Activated CD8-positive, alpha-beta memory T cell treated with anti-CD3 and anti-CD28 coated beads, Interleukin-2, amount 50 U/mL, for 24 hours (primary cell): Measurements from ENCODE around the gene WASHC3.
"Not testable (repeated sequence)": the region's sequence is repeated elsewhere in the genome, so short reads cannot be mapped to it uniquely, and the experiment has no call there.

Experiments used
- DNase-seq: peaks from one replicate; pipeline ENCODE4 v3.0.0-alpha.2; 2020; ENCODE audit errors: extremely low read depth

WASHC3 gene, protein sequence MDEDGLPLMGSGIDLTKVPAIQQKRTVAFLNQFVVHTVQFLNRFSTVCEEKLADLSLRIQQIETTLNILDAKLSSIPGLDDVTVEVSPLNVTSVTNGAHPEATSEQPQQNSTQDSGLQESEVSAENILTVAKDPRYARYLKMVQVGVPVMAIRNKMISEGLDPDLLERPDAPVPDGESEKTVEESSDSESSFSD

GRCh38 chr12:102061560-102062418 lies at the start of gene WASHC3:
Gene WASHC3, minus strand, starts transcription at chr12:102061991. Its CDS starts 29 bp downstream, at chr12:102061962.
- DNase-seq, result peak; percentile 91

DNA sequence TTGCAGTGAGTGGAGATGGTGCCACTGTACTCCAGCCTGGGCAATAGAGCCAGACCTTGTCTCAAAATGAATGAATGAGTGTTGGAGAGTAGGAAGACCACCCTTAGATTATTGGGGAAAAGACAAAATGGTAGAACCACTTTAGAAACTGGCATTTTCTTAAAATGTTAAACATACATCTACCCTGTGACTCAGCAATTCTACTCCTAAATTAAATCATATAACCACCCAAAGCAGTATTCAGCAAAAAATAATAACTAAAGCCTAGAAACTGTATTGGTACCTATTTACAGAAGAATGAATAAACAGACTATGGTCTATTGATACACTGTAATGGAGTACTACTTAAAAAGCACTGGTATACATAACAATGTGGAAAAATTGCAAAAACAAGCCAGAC lies 49.0 kb upstream of the WASHC3 start:
- DNase-seq, result no peak

DNA sequence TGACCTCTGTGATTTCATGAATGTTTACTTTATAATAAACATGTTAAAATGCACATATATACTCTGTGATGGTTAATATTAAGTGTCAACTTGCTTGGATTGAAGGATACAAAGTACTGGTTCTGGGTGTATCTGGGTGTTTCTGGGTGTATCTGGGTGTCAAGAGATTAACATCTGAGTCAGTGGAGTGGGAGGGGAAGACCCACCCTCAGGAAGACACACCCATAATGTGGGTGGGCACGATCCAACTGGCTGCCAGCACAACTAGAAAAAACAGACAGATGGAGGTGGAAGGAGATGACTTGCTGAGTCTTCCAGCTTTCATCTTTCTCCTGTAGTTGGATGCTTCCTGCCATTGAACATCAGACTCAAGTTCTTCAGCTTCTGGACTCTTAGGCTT lies 46.2 kb upstream of the WASHC3 start:
- no peak for DNase-seq

DNA sequence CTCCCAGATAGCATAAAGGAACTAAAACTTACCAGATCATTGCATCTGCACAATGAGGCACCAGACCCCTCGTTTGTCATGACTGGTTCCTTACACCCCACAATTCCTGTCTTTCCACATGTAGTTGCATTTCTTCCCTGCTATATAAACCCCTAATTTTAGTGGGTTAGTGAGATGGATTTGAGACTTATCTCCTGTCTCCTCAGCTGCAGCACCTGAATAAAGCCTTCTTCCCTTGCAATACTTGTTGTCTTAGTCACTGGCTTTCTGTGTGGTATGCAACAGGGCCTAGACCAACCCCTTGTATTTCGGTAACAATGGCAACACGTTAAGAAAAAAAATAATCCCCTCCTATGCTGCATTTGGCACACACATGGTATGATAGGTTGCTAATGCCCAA lies 45.1 kb upstream of the WASHC3 start:
- no peak for DNase-seq

- DNase-seq, result no peak
Observed at GRCh38 chr12:102096855-102097254, 35.1 kb upstream of the WASHC3 start.

- DNase-seq, result no peak
Observed at GRCh38 chr12:102095677-102096263, 34.0 kb upstream of the WASHC3 start.

GRCh38 chr12:102093319-102093718 lies 31.5 kb upstream of the WASHC3 start:
- no peak for DNase-seq

- not testable (repeated sequence) for DNase-seq
Observed at GRCh38 chr12:102089228-102089835, 27.5 kb upstream of the WASHC3 start.

DNA sequence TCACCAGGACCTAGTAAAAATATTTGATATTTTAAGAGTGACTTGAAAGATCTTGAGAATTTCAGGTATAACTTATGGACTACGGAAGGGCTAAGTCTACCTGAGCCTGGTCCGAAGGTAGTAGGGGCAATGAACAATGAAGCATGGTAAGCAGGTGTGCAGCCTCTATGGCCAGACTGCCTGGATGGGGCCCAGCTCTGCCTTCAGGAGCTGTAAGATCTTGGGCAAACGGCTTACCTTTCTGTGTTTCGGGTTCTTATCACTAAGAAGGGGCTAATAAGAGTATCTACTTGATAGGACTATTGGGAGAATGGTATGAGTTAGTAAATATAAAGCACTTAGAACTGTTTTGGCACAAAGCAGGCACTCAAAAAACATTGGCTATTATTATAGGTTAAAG lies 19.1 kb upstream of the WASHC3 start:
- no peak for DNase-seq

GRCh38 chr12:102072092-102072491 lies 10.3 kb upstream of the WASHC3 start:
- not testable (repeated sequence) for DNase-seq

DNA sequence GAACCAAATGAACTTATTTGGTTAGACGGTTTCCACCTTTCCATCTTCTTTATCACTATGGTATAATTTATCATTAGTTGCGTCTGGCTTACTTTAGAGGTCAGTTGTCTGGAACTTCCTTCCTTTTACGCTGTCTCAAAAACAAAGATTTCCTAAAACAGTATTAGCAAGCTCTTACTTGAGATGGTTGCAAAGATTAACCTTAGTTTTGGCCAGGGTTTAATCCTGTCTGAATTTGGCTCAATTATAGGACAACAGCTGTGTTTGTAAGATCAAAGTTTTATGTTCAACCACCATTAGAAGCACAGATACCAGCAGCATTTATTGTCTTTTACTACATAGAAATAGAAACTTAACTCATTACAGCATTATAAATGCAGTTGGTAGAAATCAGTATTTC lies 7.9 kb upstream of the WASHC3 start:
- no peak for DNase-seq

DNA sequence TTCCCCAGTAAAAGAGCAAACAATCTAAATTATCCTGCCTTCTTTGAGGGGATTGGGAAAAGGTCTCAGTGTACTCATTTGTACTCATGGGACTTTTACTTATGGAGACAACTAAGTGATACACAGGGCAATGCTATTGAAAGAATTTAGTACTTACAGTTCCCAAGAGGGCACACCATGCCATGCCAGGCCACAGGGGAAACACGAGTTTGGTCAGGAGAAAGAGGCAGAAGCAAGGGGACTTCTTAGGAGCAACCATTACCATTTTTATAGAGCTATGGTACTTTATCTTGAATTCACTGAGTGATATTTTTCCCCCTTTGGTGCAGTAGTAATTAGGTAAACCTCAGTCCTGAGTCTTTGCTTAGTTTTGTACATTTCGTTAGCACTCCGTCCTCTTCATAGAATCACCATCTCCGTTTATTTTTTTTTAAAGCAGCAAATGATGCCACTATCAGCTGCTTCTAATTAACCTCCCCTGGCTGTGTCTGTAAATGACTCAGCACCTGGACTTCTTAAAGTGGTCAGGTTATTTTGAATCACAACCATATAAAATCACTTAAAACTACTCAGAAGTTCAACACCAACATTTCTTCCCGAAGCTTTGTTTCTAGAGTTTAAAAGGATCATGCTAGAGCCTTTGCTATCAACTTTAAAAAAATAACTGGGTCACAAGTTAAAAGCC lies 5.9 kb upstream of the WASHC3 start:
- DNase-seq, result no peak

GRCh38 chr12:102064476-102064875 lies 2.7 kb upstream of the WASHC3 start:
- DNase-seq, result no peak

- DNase-seq, result no peak
Observed at GRCh38 chr12:102063069-102063468, 1.3 kb upstream of the WASHC3 start.

DNA sequence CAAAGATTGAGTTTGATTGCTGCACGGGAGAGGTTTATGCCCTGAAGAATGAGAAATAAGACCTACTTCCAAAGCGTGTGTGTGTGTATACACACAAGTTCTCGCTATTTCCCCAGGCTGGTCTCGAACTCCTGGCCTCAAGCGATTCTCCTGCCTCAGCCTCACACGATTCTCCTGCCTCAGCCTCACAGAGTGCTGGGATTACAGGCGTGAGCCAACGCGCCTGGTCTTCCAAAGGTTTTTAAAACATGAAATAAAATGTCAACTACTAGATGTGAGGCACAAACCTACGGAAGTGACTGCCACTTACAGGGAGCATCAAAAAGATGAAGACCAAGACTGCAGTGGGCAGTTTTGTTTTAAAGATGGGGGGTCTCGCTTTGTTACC lies 622 bp upstream of the WASHC3 start:
- DNase-seq, result no peak

DNA sequence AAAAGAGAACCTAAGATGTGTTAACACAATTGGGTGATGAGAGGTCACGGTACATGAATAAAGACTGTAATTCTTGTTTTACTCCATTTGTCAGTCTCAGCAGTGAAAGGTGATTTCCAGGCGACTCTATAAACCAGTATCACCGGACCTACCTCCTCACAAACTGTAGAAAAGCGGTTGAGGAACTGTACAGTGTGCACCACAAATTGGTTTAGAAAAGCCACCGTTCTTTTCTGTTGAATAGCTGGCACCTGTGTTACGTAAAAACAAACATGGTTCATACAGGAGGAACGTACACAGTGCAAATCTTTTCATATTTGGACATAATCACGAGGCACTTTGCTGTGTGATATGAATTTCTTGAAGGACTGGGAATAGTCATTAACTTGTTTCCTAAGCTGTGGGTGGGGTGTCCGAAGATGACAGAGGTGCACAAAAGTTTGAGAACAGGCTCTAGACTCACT lies 663 bp downstream of the WASHC3 start:
- DNase-seq, result no peak

- DNase-seq, result no peak
Observed at GRCh38 chr12:102059343-102059742, 2.4 kb downstream of the WASHC3 start.

- no peak for DNase-seq
Observed at GRCh38 chr12:102054345-102054744, 7.4 kb downstream of the WASHC3 start.

DNA sequence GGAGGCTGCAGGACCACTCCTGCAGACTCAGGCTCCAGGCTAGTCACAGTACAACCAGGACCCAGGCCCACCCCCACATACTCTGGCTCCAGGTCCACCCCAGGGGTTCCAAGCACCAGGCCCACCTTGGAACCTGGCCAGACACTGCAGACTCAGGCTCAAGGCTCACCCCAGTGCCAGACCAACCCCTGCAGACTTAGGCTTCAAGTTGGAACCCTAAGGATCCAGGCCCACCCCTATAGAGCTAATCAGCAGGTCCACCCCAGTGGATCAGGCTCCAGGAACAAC lies 8.8 kb downstream of the WASHC3 start:
- DNase-seq, result no peak

DNA sequence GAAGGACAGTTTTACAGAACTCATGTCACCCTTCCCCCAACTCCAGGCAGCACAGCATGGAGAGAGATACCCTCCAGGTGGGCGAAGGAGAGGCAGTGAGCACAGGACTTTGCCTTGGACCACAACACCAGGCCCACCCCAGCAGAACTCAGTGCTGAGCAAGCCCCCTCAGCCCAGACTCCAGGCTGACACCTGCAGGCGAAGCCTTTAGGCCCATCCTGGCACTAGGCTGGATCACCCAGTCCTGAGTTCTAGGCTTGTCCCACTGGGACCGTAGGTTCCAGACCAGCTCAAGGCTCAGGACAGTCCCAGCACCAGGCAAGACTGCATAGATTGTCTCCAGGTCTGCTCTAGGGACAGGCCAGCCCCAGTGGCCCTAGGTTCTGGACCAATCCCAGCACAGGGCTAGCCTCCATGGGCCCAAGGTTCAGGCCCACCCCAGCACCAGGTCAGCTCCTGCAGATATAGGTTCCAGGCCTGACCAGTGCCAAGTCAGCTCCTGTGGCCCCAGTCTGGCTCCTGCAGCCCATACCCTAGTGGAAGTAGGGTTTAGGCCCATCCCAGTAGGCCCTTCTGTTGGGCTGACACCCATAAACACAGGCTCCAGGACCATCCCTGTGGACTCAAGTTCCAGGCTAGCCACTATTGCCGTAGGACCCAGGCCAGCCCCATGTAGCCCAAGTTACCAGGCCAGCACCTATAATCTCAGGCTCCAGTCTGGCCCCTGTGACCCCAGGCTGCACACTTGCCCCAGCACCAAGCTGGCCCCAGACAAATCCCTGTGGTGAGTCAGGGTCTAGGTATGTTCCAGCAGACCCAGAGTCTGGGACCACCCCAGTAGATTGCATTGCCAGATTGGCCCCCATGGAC lies 9.4 kb downstream of the WASHC3 start:
- DNase-seq, result no peak

DNA sequence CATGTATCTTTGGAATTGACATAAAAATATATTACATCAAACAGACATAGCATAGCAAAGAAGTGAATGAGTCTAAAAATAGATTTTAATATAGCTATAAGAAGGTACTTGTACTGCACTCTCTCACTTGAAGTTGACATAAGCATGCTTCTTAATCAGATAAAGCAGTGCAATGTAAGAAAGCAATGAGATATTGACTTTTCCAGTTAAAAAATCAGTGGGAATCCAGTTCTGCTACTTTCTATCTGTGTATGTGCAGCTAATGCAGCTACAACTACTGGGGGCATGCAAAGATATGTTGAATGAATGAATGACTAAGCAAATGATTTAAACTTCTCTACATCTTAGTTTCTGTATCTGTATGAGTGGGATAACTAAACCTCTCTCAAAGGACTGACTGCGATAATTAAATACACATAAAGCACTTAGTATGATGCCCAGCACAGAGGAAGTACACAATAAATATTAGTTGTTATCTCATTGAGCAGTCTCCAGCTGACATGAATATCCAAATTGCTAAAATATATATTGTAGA lies 10.3 kb downstream of the WASHC3 start:
- DNase-seq, result no peak
